Endothelial cell of umbilical vein (primary cell): ENCODE measurements around the gene GPR153.

Experiments
- CTCF ChIP-seq, 2 donors: IDR thresholded peaks; 1 replicate in 1 of 2; 2 replicates in 1 of 2; pipeline ENCODE4 v1.5.1; 2011; ENCODE audit warnings: low read length in 2 of 2, mild to moderate bottlenecking in 2 of 2, moderate library complexity in 2 of 2, control low read depth in 1 of 2, inconsistent platforms in 1 of 2, low read depth in 1 of 2; ENCODE audit not compliant: insufficient read depth in 1 of 2; ENCODE audit errors: extremely low read depth in 1 of 2
- EZH2 ChIP-seq: IDR thresholded peaks from 2 replicates; pipeline ENCODE4 v1.6.1; 2012; ENCODE audit warnings: borderline replicate concordance, low read depth, mild to moderate bottlenecking, moderate library complexity, low read length, inconsistent platforms; ENCODE audit not compliant: severe bottlenecking
- JUN ChIP-seq: IDR thresholded peaks from 2 replicates; pipeline ENCODE4 v1.6.1; 2011; ENCODE audit warnings: borderline replicate concordance, low read depth; ENCODE audit not compliant: insufficient read length, insufficient read depth
- MYC ChIP-seq: IDR thresholded peaks from one replicate; pipeline ENCODE4 v1.6.1; 2011; ENCODE audit warnings: mild to moderate bottlenecking, low read depth, low read length
- POLR2A ChIP-seq: IDR thresholded peaks from 2 replicates; pipeline ENCODE4 v1.6.1; 2012; ENCODE audit warnings: low read depth, mild to moderate bottlenecking, control low read depth, low read length
- POLR2AphosphoS5 ChIP-seq: IDR thresholded peaks from 2 replicates; pipeline ENCODE4 v1.6.1; 2012; ENCODE audit warnings: low read depth, mild to moderate bottlenecking, control low read depth, low read length, moderate library complexity; ENCODE audit not compliant: insufficient read depth

GRCh38 chr1:6267686-6268322 lies 6.9 kb upstream of the GPR153 start:
- TF ChIP-seq CTCF (IDR thresholded peaks at IDR 0.05; ENCODE audit: extremely low read depth in 1 of 2, insufficient read depth in 1 of 2, low read depth in 1 of 2, low read length in 2 of 2), result no peak
- TF ChIP-seq MYC, result no peak
- TF ChIP-seq POLR2A, result no peak
- no peak for TF ChIP-seq EZH2
- no peak for TF ChIP-seq POLR2AphosphoS5
- TF ChIP-seq JUN, result no peak
